ENCODE measurements around the gene IFIT1B. TPM values are rescaled to one million over a fixed set of nuclear protein-coding genes. Genes with fewer than 3 reads are reported as not detected.

IFIT1B gene
- total RNA-seq, 2 experiments from 2014 or later: 0.11 to 0.14 TPM

GRCh38 chr10:89392974-89393373 lies 15.1 kb downstream of the IFIT1B start:
- ChIA-PET CTCF (interaction anchor here (0.6 to 2.0 kb wide), 2 partner anchors 24 to 313 kb away, joined by 3 to 7 read pairs; no protein-coding TSS in a partner anchor), POLR2A (interaction anchor here (0.6 to 4.0 kb wide), 12 partner anchors 10 to 1574 kb away, joined by 3 to 123 read pairs (median 6); partner anchors contain the start of genes IFIT2, IFIT3, IFIT5 and LIPA)
- peak overlapping the region; percentile 60 for H3K4me3 ChIP-seq (ENCODE audit: low read length)
- intact Hi-C loops (cut with DNase I, micrococcal nuclease): loop anchor here (1.0 to 2.0 kb wide), 3 partner anchors 20 to 90 kb away; partner anchors contain the start of genes IFIT2 (in 1 of the 2) and IFIT5 (in 1 of the 2)
- no peak for ATAC-seq (ENCODE audit: poor library complexity)
- no peak for TF ChIP-seq CTCF (IDR thresholded peaks at IDR 0.05)
- peak overlapping the region; percentile 58 to 60 for H3K27ac ChIP-seq (ENCODE audit: low read depth in 1 of 2, low read length in 2 of 2)
- peak overlapping the region; percentile 93 for H3K4me3 Mint-ChIP-seq
- H3K4me1 Mint-ChIP-seq (ENCODE audit: low read depth): peaks cover 55% of the 10 kb centered on the region
- H3K9me3 Mint-ChIP-seq: no peaks in the 10 kb centered on the region
- H3K27ac Mint-ChIP-seq: peak overlapping the region; percentile 93
- H3K36me3 ChIP-seq (ENCODE audit: insufficient read depth, low read length): no peaks in the 10 kb centered on the region
- no peaks in the 10 kb centered on the region for H3K9me3 ChIP-seq (ENCODE audit: control insufficient read depth in 1 of 2, insufficient read depth in 1 of 2, low read length in 2 of 2)
- peak in 4 of 14 experiments; percentile 7 to 28 (median 22) for DNase-seq
- peaks cover 24% of the 10 kb centered on the region for H3K36me3 Mint-ChIP-seq (ENCODE audit: low read depth)
- H3K27me3 ChIP-seq (ENCODE audit: control insufficient read depth in 1 of 2, insufficient read depth in 2 of 2, low read length in 2 of 2): no peaks in the 10 kb centered on the region
- H3K4me1 ChIP-seq (ENCODE audit: insufficient read depth, low read length): peaks cover 21% of the 10 kb centered on the region
- H3K27me3 Mint-ChIP-seq: no peaks in the 10 kb centered on the region

DNA sequence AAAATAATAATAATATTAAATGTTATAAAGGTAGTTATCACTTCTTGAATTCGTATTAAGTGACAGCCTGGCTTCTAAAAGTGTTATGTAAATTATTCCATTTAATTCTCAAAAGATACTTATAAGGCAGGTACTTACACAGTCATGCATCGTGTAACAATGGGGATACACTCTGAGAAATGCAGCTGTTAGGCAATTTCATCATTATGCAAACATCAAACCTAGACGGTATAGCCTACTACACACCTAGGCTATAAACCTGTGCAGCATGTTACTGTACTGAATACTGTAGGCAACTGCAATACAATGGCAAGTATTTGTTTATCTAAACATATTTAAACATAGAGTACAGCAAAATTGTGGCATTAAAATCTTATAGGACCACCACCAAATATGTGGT lies 16.0 kb downstream of the IFIT1B start:
- H3K4me3 ChIP-seq (ENCODE audit: low read length): no peak overlapping the region
- no peaks in the 10 kb centered on the region for H3K9me3 ChIP-seq (ENCODE audit: control insufficient read depth in 1 of 2, insufficient read depth in 1 of 2, low read length in 2 of 2)
- no peaks in the 10 kb centered on the region for H3K9me3 Mint-ChIP-seq
- H3K36me3 Mint-ChIP-seq (ENCODE audit: low read depth): peaks cover 34% of the 10 kb centered on the region
- ChIA-PET POLR2A (interaction anchor here (3.3 to 4.0 kb wide), 2 partner anchors 20 to 91 kb away, joined by 43 to 123 read pairs; partner anchors contain the start of genes IFIT2 and IFIT5), CTCF (interaction anchor here (0.9 kb wide), 1 partner anchor 25 kb away, joined by 3 read pairs; no protein-coding TSS in a partner anchor)
- H3K27me3 Mint-ChIP-seq: no peaks in the 10 kb centered on the region
- peaks cover 64% of the 10 kb centered on the region for H3K4me1 Mint-ChIP-seq (ENCODE audit: low read depth)
- intact Hi-C loops (cut with DNase I, micrococcal nuclease): loop anchor here (2.0 kb wide), 2 partner anchors 19 to 91 kb away; partner anchors contain the start of gene IFIT2 (in 1 of the 2)
- no peak for DNase-seq
- H3K4me1 ChIP-seq (ENCODE audit: insufficient read depth, low read length): peaks cover 21% of the 10 kb centered on the region
- no peak overlapping the region for H3K27ac ChIP-seq (ENCODE audit: low read depth in 1 of 2, low read length in 2 of 2)
- no peaks in the 10 kb centered on the region for H3K27me3 ChIP-seq (ENCODE audit: control insufficient read depth in 1 of 2, insufficient read depth in 2 of 2, low read length in 2 of 2)
- TF ChIP-seq CTCF (IDR thresholded peaks at IDR 0.05): no peak
- H3K4me3 Mint-ChIP-seq: peak overlapping the region; percentile 93
- H3K27ac Mint-ChIP-seq: peak overlapping the region; percentile 93
- no peak for ATAC-seq (ENCODE audit: poor library complexity)
- H3K36me3 ChIP-seq (ENCODE audit: insufficient read depth, low read length): no peaks in the 10 kb centered on the region

DNA sequence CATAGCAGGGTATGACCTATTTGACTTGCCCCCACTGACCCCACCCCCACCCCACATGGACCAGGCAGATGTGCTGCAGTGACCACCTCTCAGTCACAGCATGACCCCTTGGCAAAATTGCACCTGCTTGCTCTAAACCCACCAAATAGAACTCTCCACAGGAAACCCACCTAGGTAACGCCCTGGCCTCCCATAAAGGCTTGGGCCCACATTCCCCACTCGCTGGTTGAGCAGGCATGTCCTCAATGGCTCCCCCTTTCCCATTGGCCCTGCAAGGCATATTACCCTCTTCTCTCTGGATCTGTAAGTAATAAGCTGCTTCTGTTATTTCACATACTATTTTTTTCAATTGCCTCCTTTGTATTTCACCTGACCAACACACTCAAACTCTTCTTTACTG lies 17.3 kb downstream of the IFIT1B start:
- peaks cover 77% of the 10 kb centered on the region for H3K4me1 Mint-ChIP-seq (ENCODE audit: low read depth)
- CTCF ChIA-PET: no interaction called here

More for the DNA sequence above, 17.3 kb downstream of the IFIT1B start:
- no peak overlapping the region for H3K27ac Mint-ChIP-seq
- Histone ChIP-seq H3K36me3 (ENCODE audit: insufficient read depth, low read length) (no peaks in the 10 kb centered on the region), H3K9me3 (ENCODE audit: control insufficient read depth in 1 of 2, insufficient read depth in 1 of 2, low read length in 2 of 2) (no peaks in the 10 kb centered on the region), H3K27ac (ENCODE audit: low read depth in 1 of 2, low read length in 2 of 2) (no peak overlapping the region), H3K4me1 (ENCODE audit: insufficient read depth, low read length) (peaks cover 21% of the 10 kb centered on the region), H3K27me3 (ENCODE audit: control insufficient read depth in 1 of 2, insufficient read depth in 2 of 2, low read length in 2 of 2) (no peaks in the 10 kb centered on the region), H3K4me3 (ENCODE audit: low read length) (no peak overlapping the region)
- POLR2A ChIA-PET: no interaction called here
- intact Hi-C loops (cut with DNase I, micrococcal nuclease): no loop called here
- no peak for TF ChIP-seq CTCF (IDR thresholded peaks at IDR 0.05)
- no peaks in the 10 kb centered on the region for H3K9me3 Mint-ChIP-seq
- DNase-seq (no peak), ATAC-seq (ENCODE audit: poor library complexity) (no peak)
- H3K4me3 Mint-ChIP-seq: peak overlapping the region; percentile 57
- peaks cover 46% of the 10 kb centered on the region for H3K36me3 Mint-ChIP-seq (ENCODE audit: low read depth)
- no peaks in the 10 kb centered on the region for H3K27me3 Mint-ChIP-seq

All from CD4-positive, alpha-beta T cell (primary cell).